Body of pancreas (tissue), 4 donors: ENCODE measurements around the gene OLFML1. TPM values are rescaled to one million over a fixed set of nuclear protein-coding genes. Genes with fewer than 3 reads are reported as not detected.
"Not testable (repeated sequence)": the region's sequence is repeated elsewhere in the genome, so short reads cannot be mapped to it uniquely, and the experiment has no call there.

Experiments used
- ATAC-seq: fragments of 150-250 bp; one replicate; pipeline ENCODE4 v1.9.1; 2016
- DNase-seq, 4 donors: peaks; one replicate each; pipeline ENCODE4 v3.0.0-alpha.2; 2019
- H3K27ac ChIP-seq, 4 donors: fragments of 200-600 bp; sonication (generic); 1 replicate in 3 of 4; 2 replicates in 1 of 4; pipeline versions ENCODE4 v1.5.1 to v1.6.1; 2016 to 2019; ENCODE audit warnings: mild to moderate bottlenecking in 1 of 4, mixed read lengths in 1 of 4, moderate library complexity in 1 of 4
- H3K27me3 ChIP-seq, 2 donors: fragments of 200-600 bp; sonication (generic); one replicate each; pipeline ENCODE4 v1.6.0; 2016; ENCODE audit warnings: mild to moderate bottlenecking in 1 of 2
- H3K36me3 ChIP-seq, 2 donors: fragments of 200-600 bp; sonication (generic); replicated peaks in 1 of 2; 2 replicates each; pipeline ENCODE4 v1.5.1; 2016; ENCODE audit warnings: low read depth in 2 of 2; ENCODE audit not compliant: insufficient read depth in 1 of 2
- H3K4me1 ChIP-seq: fragments of 200-600 bp; sonication (generic); one replicate; pipeline ENCODE4 v1.6.0; 2016
- H3K4me3 ChIP-seq, 2 donors: fragments of 200-600 bp; sonication (generic); 1 replicate in 1 of 2; 2 replicates in 1 of 2; pipeline ENCODE4 v1.5.1; 2016 to 2019
- H3K9me3 ChIP-seq, 3 donors: fragments of 200-600 bp; sonication (generic); 1 replicate in 2 of 3; 2 replicates in 1 of 3; pipeline ENCODE4 v1.5.1; 2016
- CTCF ChIP-seq, 7 experiments: fragments of 450-650 bp in 4 of 7; fragments of 200-600 bp in 3 of 7; sonication (generic) in 3 of 7; IDR thresholded peaks; one replicate each; pipeline ENCODE4 v1.5.1; 2016 to 2019; ENCODE audit warnings: antibody characterized with exemption in 7 of 7
- POLR2A ChIP-seq, 3 donors: fragments of 450-650 bp; IDR thresholded peaks; one replicate each; pipeline ENCODE4 v1.6.1; 2016; ENCODE audit warnings: antibody characterized with exemption in 3 of 3, mild to moderate bottlenecking in 2 of 3
- WGBS, 2 donors: methylation state at CpG; one replicate each; pipeline ENCODE4 v1.1.5; 2017; 5-methylcytosine and 5-hydroxymethylcytosine counted together
- intact Hi-C: fragments of 100-400 bp; cut with DNase I; formaldehyde crosslinking; loops from one replicate; pipeline ENCODE4 v1.15.1; 2023
- total RNA-seq, 2 donors: library from RNA; depleted of rRNA; stranded (reverse); fragments of >200 nt; gene quantifications; one replicate each; pipeline ENCODE4 v1.1.0, GENCODE V29; 2016

OLFML1 gene
- total RNA-seq, 2 donors from 2014 or later, result 2.3 to 3.6 TPM

- no peak for TF ChIP-seq CTCF (IDR thresholded peaks at IDR 0.05)
- TF ChIP-seq POLR2A (IDR thresholded peaks at IDR 0.05), result no peak
- intact Hi-C loops, result no loop called here
- Histone ChIP-seq H3K36me3 (no peaks in the 10 kb centered on the region), H3K9me3 (no peaks in the 10 kb centered on the region), H3K27ac (no peak overlapping the region), H3K4me3 (no peak overlapping the region), H3K27me3 (no peaks in the 10 kb centered on the region), H3K4me1 (peaks cover 36% of the 10 kb centered on the region)
- DNase-seq (no peak), ATAC-seq (no peak)
- 89 to 92% methylated on average over 1 of the region's 1 CpG for WGBS, 2 donors
Observed at GRCh38 chr11:7515447-7515886, 30.2 kb downstream of the OLFML1 start.

- DNase-seq (no peak), ATAC-seq (no peak)
- Histone ChIP-seq H3K9me3 (no peaks in the 10 kb centered on the region), H3K4me1 (peaks cover 26% of the 10 kb centered on the region), H3K27ac (no peak overlapping the region), H3K36me3 (no peaks in the 10 kb centered on the region), H3K4me3 (no peak overlapping the region), H3K27me3 (no peaks in the 10 kb centered on the region)
- TF ChIP-seq POLR2A (IDR thresholded peaks at IDR 0.05) (no peak), CTCF (IDR thresholded peaks at IDR 0.05) (no peak)
- intact Hi-C loops, result no loop called here
- WGBS, 2 donors, result 79 to 91% methylated on average over 12 of the region's 12 CpGs
Observed at GRCh38 chr11:7516475-7516874, 31.2 kb downstream of the OLFML1 start.

- intact Hi-C loops, ATAC-seq, H3K4me3 ChIP-seq, H3K27ac ChIP-seq, H3K9me3 ChIP-seq, H3K27me3 ChIP-seq, DNase-seq, H3K36me3 ChIP-seq: not testable (repeated sequence)
- 95% methylated on average over 13 of the region's 13 CpGs for WGBS, 2 donors
- H3K4me1 ChIP-seq, result peaks cover 13% of the 10 kb centered on the region
Observed at GRCh38 chr11:7517743-7518142, 32.4 kb downstream of the OLFML1 start.

GRCh38 chr11:7518811-7519562 is 33.7 kb downstream of the OLFML1 start:
- intact Hi-C loops, result no loop called here

More at GRCh38 chr11:7518811-7519562, 33.7 kb downstream of the OLFML1 start:
- TF ChIP-seq CTCF (IDR thresholded peaks at IDR 0.05) (no peak), POLR2A (IDR thresholded peaks at IDR 0.05) (no peak)
- no peak overlapping the region for H3K4me3 ChIP-seq
- H3K27me3 ChIP-seq, result no peaks in the 10 kb centered on the region
- 87 to 91% methylated on average over 23 of the region's 23 CpGs for WGBS, 2 donors
- no peaks in the 10 kb centered on the region for H3K36me3 ChIP-seq
- no peaks in the 10 kb centered on the region for H3K9me3 ChIP-seq
- no peak overlapping the region for H3K27ac ChIP-seq
- DNase-seq (no peak), ATAC-seq (no peak)
- H3K4me1 ChIP-seq, result peaks cover 8% of the 10 kb centered on the region
